SK-N-MC (cell line): ENCODE data around the gene CDH23.

Experiments used
- EZH2 ChIP-seq: fragments of 200-600 bp; sonication (generic); IDR thresholded peaks from one replicate; pipeline ENCODE4 v1.6.1; 2017; ENCODE audit warnings: antibody characterized with exemption
- FOXP2 ChIP-seq: optimal IDR thresholded peaks from 2 replicates; pipeline ENCODE3; 2011; ENCODE audit warnings: mild to moderate bottlenecking, moderate library complexity; ENCODE audit not compliant: insufficient read depth; ENCODE audit errors: extremely low read length, control extremely low read depth
- POLR2AphosphoS5 ChIP-seq: IDR thresholded peaks from 2 replicates; pipeline ENCODE4 v1.6.1; 2012; ENCODE audit warnings: mild to moderate bottlenecking, low read depth, low read length, borderline replicate concordance

DNA sequence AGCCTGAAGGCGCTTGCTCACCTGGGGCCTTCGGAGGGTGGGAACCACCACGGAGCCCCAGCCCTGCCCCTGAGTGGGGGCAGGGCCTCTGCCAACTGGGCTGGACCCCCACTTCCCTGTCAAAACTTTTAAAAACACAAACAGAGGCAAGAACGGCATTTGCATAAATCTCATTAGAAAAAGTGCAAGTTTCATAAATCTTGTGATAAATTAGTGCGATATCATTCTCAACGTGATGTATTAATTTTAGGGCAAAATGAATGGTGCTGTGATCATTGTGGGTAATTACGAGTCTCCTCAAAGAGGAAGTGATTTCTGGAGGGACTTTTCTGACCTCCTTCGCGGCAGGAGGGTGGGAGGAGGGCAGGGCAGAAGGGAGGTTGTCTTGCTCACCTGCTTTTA lies 98.3 kb downstream of the CDH23 start:
- TF ChIP-seq POLR2AphosphoS5 = no peak
- no peak for TF ChIP-seq EZH2
- TF ChIP-seq FOXP2 = no peak
